GM23248 (cell line): ENCODE measurements around the gene ATP2B1. TPM values are rescaled to one million over a fixed set of nuclear protein-coding genes. Genes with fewer than 3 reads are reported as not detected.
A peak's percentile ranks its signal among the peaks of the same experiment; 100 is the strongest.

Experiments
- DNase-seq: peaks from one replicate; pipeline ENCODE4 v3.0.0-alpha.2; 2015
- H2AFZ ChIP-seq: fragments of 200-600 bp; sonication (generic); 2 replicates; pipeline ENCODE4 v1.6.1; 2016; ENCODE audit warnings: antibody characterized with exemption
- H3F3A ChIP-seq: fragments of 200-600 bp; sonication (generic); 2 replicates; pipeline ENCODE4 v1.6.1; 2016; ENCODE audit warnings: mild to moderate bottlenecking, antibody characterized with exemption, mixed run types; ENCODE audit not compliant: insufficient read depth
- H3K27ac ChIP-seq: fragments of 200-600 bp; sonication (generic); 2 replicates; pipeline ENCODE4 v1.5.1; 2016; ENCODE audit warnings: mild to moderate bottlenecking
- H3K27me3 ChIP-seq: fragments of 200-600 bp; sonication (generic); replicated peaks from 2 replicates; pipeline ENCODE4 v1.6.1; 2016; ENCODE audit warnings: mild to moderate bottlenecking; ENCODE audit not compliant: insufficient read depth
- H3K36me3 ChIP-seq: fragments of 200-600 bp; sonication (generic); 2 replicates; pipeline ENCODE4 v1.6.1; 2016; ENCODE audit warnings: low read depth, mild to moderate bottlenecking
- H3K4me1 ChIP-seq: fragments of 200-600 bp; sonication (generic); 2 replicates; pipeline ENCODE4 v1.6.1; 2016; ENCODE audit warnings: mild to moderate bottlenecking; ENCODE audit not compliant: insufficient read depth
- H3K4me2 ChIP-seq: fragments of 200-600 bp; sonication (generic); one replicate; pipeline ENCODE4 v1.6.1; 2016; ENCODE audit warnings: mild to moderate bottlenecking; ENCODE audit not compliant: unreplicated experiment
- H3K4me3 ChIP-seq: fragments of 200-600 bp; sonication (generic); 2 replicates; pipeline ENCODE4 v1.5.1; 2016; ENCODE audit warnings: mild to moderate bottlenecking
- H3K79me2 ChIP-seq: fragments of 200-600 bp; sonication (generic); 2 replicates; pipeline ENCODE4 v1.6.1; 2016; ENCODE audit warnings: mild to moderate bottlenecking; ENCODE audit not compliant: insufficient read depth
- H3K9ac ChIP-seq: fragments of 200-600 bp; sonication (generic); 2 replicates; pipeline ENCODE4 v1.6.1; 2016; ENCODE audit warnings: mild to moderate bottlenecking
- H3K9me2 ChIP-seq: fragments of 200-600 bp; sonication (generic); 2 replicates; pipeline ENCODE4 v1.6.1; 2016; ENCODE audit warnings: mixed run types, mild to moderate bottlenecking, moderate library complexity; ENCODE audit not compliant: insufficient read depth
- H3K9me3 ChIP-seq: fragments of 200-600 bp; sonication (generic); one replicate; pipeline ENCODE4 v1.6.1; 2017; ENCODE audit warnings: low read depth
- H4K20me1 ChIP-seq: fragments of 200-600 bp; sonication (generic); 2 replicates; pipeline ENCODE4 v1.6.0; 2016; ENCODE audit not compliant: insufficient read depth
- EZH2 ChIP-seq: fragments of 200-600 bp; sonication (generic); IDR thresholded peaks from 2 replicates; pipeline ENCODE4 v1.6.1; 2018; ENCODE audit warnings: antibody characterized with exemption, mild to moderate bottlenecking; ENCODE audit not compliant: insufficient read depth, poor library complexity, severe bottlenecking
- EZH2phosphoT487 ChIP-seq: fragments of 200-600 bp; sonication (generic); IDR thresholded peaks from 2 replicates; pipeline ENCODE4 v1.6.1; 2018; ENCODE audit warnings: antibody characterized with exemption, moderate library complexity, mild to moderate bottlenecking, low read depth; ENCODE audit not compliant: insufficient read depth
- WGBS, 2 experiments: methylation state at CpG; one replicate each; pipeline ENCODE4 v1.1.6; 2015 to 2017; ENCODE audit warnings: low lambda C conversion rate in 2 of 2, low coverage in 1 of 2; ENCODE audit errors: missing lambda C conversion rate in 2 of 2; 5-methylcytosine and 5-hydroxymethylcytosine counted together
- in situ Hi-C: fragments of 300-500 bp; cut with MboI; formaldehyde crosslinking; loops from 2 replicates; pipeline ENCODE4 v1.15.0; 2020
- polyA plus RNA-seq: library from polyadenylated mRNA; unstranded; fragments of >200 nt; fragmentation: Nextera tagmentation; extraction: Ambion mirVana; gene quantifications from 2 replicates; pipeline ENCODE4 v1.2.1, GENCODE V29; 2016
- total RNA-seq: library from RNA; depleted of rRNA; stranded (reverse); fragments of >200 nt; shearing (Covaris generic); gene quantifications from 2 replicates; pipeline ENCODE4 v1.2.3, GENCODE V29; 2014

Gene ATP2B1
- total and polyA plus RNA-seq, 2 experiments from 2014 or later: 34.5 to 80.1 TPM

- Histone ChIP-seq H3K36me3 (no peaks in the 10 kb centered on the region), H3K4me3 (no peak overlapping the region; the same call in 1 of the 2 replicates), H3K9ac (no peak overlapping the region), H3K9me2 (no peaks in the 10 kb centered on the region), H4K20me1 (no peaks in the 10 kb centered on the region), H3K27ac (peak overlapping the region; percentile 67), H3K27me3 (no peaks in the 10 kb centered on the region), H3K9me3 (peaks cover 4% of the 10 kb centered on the region), H3K4me1 (peaks cover 34% of the 10 kb centered on the region), H3F3A (peaks cover 39% of the 10 kb centered on the region), H3K4me2 (peak overlapping the region; percentile 53), H2AFZ (no peak overlapping the region), H3K79me2 (no peaks in the 10 kb centered on the region)
- WGBS, 2 experiments: 2% methylated on average over 5 of the region's 5 CpGs
- in situ Hi-C loops: no loop called here
- TF ChIP-seq EZH2phosphoT487 (peak; percentile 74; the same call in 1 of the 2 replicates), EZH2 (no peak)
- peak; percentile 89 for DNase-seq
Measured at GRCh38 chr12:89733579-89734201, 25.1 kb upstream of the ATP2B1 start.

- peak overlapping the region; percentile 76 for H3K27ac ChIP-seq
- H3K4me1 ChIP-seq: peaks cover 34% of the 10 kb centered on the region
- 0 out of 2 replicates have a peak overlapping the region, but pooled peaks have one; percentile 14 for H2AFZ ChIP-seq
- in situ Hi-C loops: no loop called here
- TF ChIP-seq EZH2 (no peak), EZH2phosphoT487 (no peak)
- no peaks in the 10 kb centered on the region for H3K36me3 ChIP-seq
- peaks cover 39% of the 10 kb centered on the region for H3F3A ChIP-seq
- no peak overlapping the region for H3K9ac ChIP-seq
- peak; percentile 6 for DNase-seq
- H3K4me2 ChIP-seq: peak overlapping the region; percentile 44
- no peaks in the 10 kb centered on the region for H3K79me2 ChIP-seq
- H3K9me3 ChIP-seq: peaks cover 4% of the 10 kb centered on the region
- no peak overlapping the region for H3K4me3 ChIP-seq
- 53 to 56% methylated on average over 2 of the region's 2 CpGs for WGBS, 2 experiments
- no peaks in the 10 kb centered on the region for H4K20me1 ChIP-seq
- no peaks in the 10 kb centered on the region for H3K9me2 ChIP-seq
- H3K27me3 ChIP-seq: no peaks in the 10 kb centered on the region
Measured at GRCh38 chr12:89732522-89732921, 23.9 kb upstream of the ATP2B1 start.

- Histone ChIP-seq H3K4me1 (peaks cover 34% of the 10 kb centered on the region), H4K20me1 (no peaks in the 10 kb centered on the region), H3K27ac (peak overlapping the region; percentile 76), H2AFZ (peak overlapping the region; percentile 56; the same call in 1 of the 2 replicates), H3K9ac (peak overlapping the region; percentile 53), H3K9me2 (no peaks in the 10 kb centered on the region), H3K4me2 (peak overlapping the region; percentile 50), H3K79me2 (no peaks in the 10 kb centered on the region), H3K4me3 (peak overlapping the region; percentile 12), H3K36me3 (no peaks in the 10 kb centered on the region), H3F3A (peaks cover 39% of the 10 kb centered on the region), H3K27me3 (no peaks in the 10 kb centered on the region), H3K9me3 (peaks cover 4% of the 10 kb centered on the region)
- DNase-seq: peak; percentile 91
- no peak for TF ChIP-seq EZH2
- no peak for TF ChIP-seq EZH2phosphoT487
- WGBS, 2 experiments: 0% methylated on average over 2 of the region's 2 CpGs
- in situ Hi-C loops: no loop called here
Measured at GRCh38 chr12:89731614-89732013, 23.0 kb upstream of the ATP2B1 start.

- in situ Hi-C loops: no loop called here
- Histone ChIP-seq H3K4me3 (peak overlapping the region; percentile 12), H3K4me1 (peaks cover 34% of the 10 kb centered on the region), H3K79me2 (no peaks in the 10 kb centered on the region), H3K4me2 (peak overlapping the region; percentile 50), H3K9me2 (no peaks in the 10 kb centered on the region), H3K27me3 (no peaks in the 10 kb centered on the region), H3K9ac (peak overlapping the region; percentile 53), H3F3A (peaks cover 39% of the 10 kb centered on the region), H3K36me3 (no peaks in the 10 kb centered on the region), H3K9me3 (peaks cover 4% of the 10 kb centered on the region), H4K20me1 (no peaks in the 10 kb centered on the region), H3K27ac (peak overlapping the region; percentile 76), H2AFZ (peak overlapping the region; percentile 56; the same call in 1 of the 2 replicates)
- 12 to 24% methylated on average over 3 of the region's 3 CpGs for WGBS, 2 experiments
- TF ChIP-seq EZH2 (no peak), EZH2phosphoT487 (no peak)
- DNase-seq: peak; percentile 67
Measured at GRCh38 chr12:89731089-89731488, 22.5 kb upstream of the ATP2B1 start.
